NCI-H1092 (cell line): ENCODE results near the gene MDH1.
"Not testable (repeated sequence)": the region's sequence is repeated elsewhere in the genome, so short reads cannot be mapped to it uniquely, and the experiment has no call there.

ENCODE experiments used
- DNase-seq: peaks from one replicate; lab custom pipeline; 2025; lab: John Stamatoyannopoulos, UW

The MDH1 gene

GRCh38 chr2:63589148-63589958 lies 590 bp downstream of the MDH1 start:
- DNase-seq: no peak

- no peak for DNase-seq
Measured at GRCh38 chr2:63590626-63591408, 2.1 kb downstream of the MDH1 start.

- DNase-seq: no peak
Measured at GRCh38 chr2:63591566-63592175, 2.9 kb downstream of the MDH1 start.

GRCh38 chr2:63594660-63595059 lies 5.9 kb downstream of the MDH1 start:
- DNase-seq: no peak

GRCh38 chr2:63596401-63596883 lies 7.7 kb downstream of the MDH1 start:
- no peak for DNase-seq

GRCh38 chr2:63598981-63599380 lies 10.2 kb downstream of the MDH1 start:
- DNase-seq: no peak

- no peak for DNase-seq
Measured at GRCh38 chr2:63600881-63601460, 12.2 kb downstream of the MDH1 start.

GRCh38 chr2:63604666-63605065 lies 15.9 kb downstream of the MDH1 start:
- DNase-seq: no peak

GRCh38 chr2:63608865-63609264 lies 20.1 kb downstream of the MDH1 start:
- DNase-seq: not testable (repeated sequence)

GRCh38 chr2:63610525-63610924 lies 21.8 kb downstream of the MDH1 start:
- DNase-seq: no peak

GRCh38 chr2:63613391-63613901 lies 24.7 kb downstream of the MDH1 start:
- DNase-seq: no peak

GRCh38 chr2:63614448-63614968 lies 25.7 kb downstream of the MDH1 start:
- DNase-seq: no peak

GRCh38 chr2:63614983-63615945 lies 26.5 kb downstream of the MDH1 start:
- DNase-seq: no peak

GRCh38 chr2:63617366-63617765 lies 28.6 kb downstream of the MDH1 start:
- DNase-seq: no peak

- DNase-seq: no peak
Measured at GRCh38 chr2:63619328-63619727, 30.6 kb downstream of the MDH1 start.

- no peak for DNase-seq
Measured at GRCh38 chr2:63622751-63623150, 34.0 kb downstream of the MDH1 start.

- not testable (repeated sequence) for DNase-seq
Measured at GRCh38 chr2:63623763-63624162, 35.0 kb downstream of the MDH1 start.

- DNase-seq: no peak
Measured at GRCh38 chr2:63627866-63628265, 39.1 kb downstream of the MDH1 start.

- DNase-seq: no peak
Measured at GRCh38 chr2:63628403-63628942, 39.7 kb downstream of the MDH1 start.

- no peak for DNase-seq
Measured at GRCh38 chr2:63631501-63631900, 42.7 kb downstream of the MDH1 start.
